Prostate gland (tissue), 2 donors: Measurements from ENCODE around the gene ITGA8. TPM values are rescaled to one million over a fixed set of nuclear protein-coding genes. Genes with fewer than 3 reads are reported as not detected.

ENCODE experiments used
- DNase-seq: peaks from one replicate; pipeline ENCODE4 v3.0.0-alpha.2; 2019; ENCODE audit warnings: low spot score
- H3K27ac ChIP-seq, 2 donors: fragments of 200-600 bp; sonication (generic); 2 replicates each; pipeline ENCODE4 v1.5.1; 2017 to 2019
- H3K27me3 ChIP-seq: fragments of 200-600 bp; sonication (generic); replicated peaks from 2 replicates; pipeline ENCODE4 v1.5.1; 2019; ENCODE audit not compliant: insufficient read depth
- H3K36me3 ChIP-seq, 2 donors: fragments of 200-600 bp; sonication (generic); 1 replicate in 1 of 2; 2 replicates in 1 of 2; pipeline versions ENCODE4 v1.5.1 to v1.8.1; 2017 to 2019
- H3K4me1 ChIP-seq: fragments of 200-600 bp; sonication (generic); replicated peaks from 2 replicates; pipeline ENCODE4 v1.5.1; 2019
- H3K4me3 ChIP-seq, 2 donors: fragments of 200-600 bp; sonication (generic); 2 replicates each; pipeline ENCODE4 v1.5.1; 2017 to 2019
- H3K9me3 ChIP-seq: fragments of 200-600 bp; sonication (generic); 2 replicates; pipeline ENCODE4 v1.5.1; 2017
- CTCF ChIP-seq, 4 experiments: fragments of 200-600 bp in 2 of 4; fragments of 450-650 bp in 2 of 4; sonication (generic) in 2 of 4; IDR thresholded peaks; 1 replicate in 3 of 4; 2 replicates in 1 of 4; pipeline ENCODE4 v1.5.1; 2016 to 2019; ENCODE audit warnings: antibody characterized with exemption in 4 of 4, mild to moderate bottlenecking in 2 of 4, moderate library complexity in 2 of 4
- POLR2A ChIP-seq: fragments of 450-650 bp; IDR thresholded peaks from one replicate; pipeline ENCODE4 v1.6.1; 2016; ENCODE audit warnings: antibody characterized with exemption, mild to moderate bottlenecking
- POLR2AphosphoS5 ChIP-seq: sonication (generic); formaldehyde crosslinking; IDR thresholded peaks from one replicate; pipeline ENCODE4 v1.6.1; 2017; ENCODE audit warnings: antibody characterized with exemption
- WGBS: methylation state at CpG from one replicate; pipeline ENCODE4 v1.1.5; 2018; 5-methylcytosine and 5-hydroxymethylcytosine counted together
- intact Hi-C: fragments of 100-400 bp; cut with DNase I; formaldehyde crosslinking; loops from one replicate; pipeline ENCODE4 v1.14.2; 2022
- total RNA-seq, 2 donors: library from RNA; depleted of rRNA; stranded (reverse); fragments of >200 nt; gene quantifications; one replicate each; pipeline ENCODE4 v1.1.0, GENCODE V29; 2016

The ITGA8 gene
- total RNA-seq, 2 donors from 2014 or later = 10.3 to 11.2 TPM

GRCh38 chr10:15606377-15606776, 113.3 kb downstream of the ITGA8 start:
- no peaks in the 10 kb centered on the region for H3K27me3 ChIP-seq
- 80% methylated on average over 4 of the region's 4 CpGs for WGBS
- intact Hi-C loops = no loop called here
- H3K4me3 ChIP-seq = no peak overlapping the region
- no peaks in the 10 kb centered on the region for H3K36me3 ChIP-seq
- TF ChIP-seq CTCF (IDR thresholded peaks at IDR 0.05) (no peak), POLR2AphosphoS5 (no peak), POLR2A (no peak)
- H3K27ac ChIP-seq = no peak overlapping the region
- DNase-seq = no peak
- no peaks in the 10 kb centered on the region for H3K9me3 ChIP-seq
- no peaks in the 10 kb centered on the region for H3K4me1 ChIP-seq

- no peak for TF ChIP-seq CTCF (IDR thresholded peaks at IDR 0.05)
- no peak for TF ChIP-seq POLR2A
- TF ChIP-seq POLR2AphosphoS5 = no peak
Measured at GRCh38 chr10:15605740-15606369, 113.9 kb downstream of the ITGA8 start.

GRCh38 chr10:15603446-15604011, 116.2 kb downstream of the ITGA8 start:
- H3K36me3 ChIP-seq = no peaks in the 10 kb centered on the region
- no peaks in the 10 kb centered on the region for H3K9me3 ChIP-seq
- no peak for DNase-seq
- no peaks in the 10 kb centered on the region for H3K4me1 ChIP-seq
- no peak overlapping the region for H3K4me3 ChIP-seq
- intact Hi-C loops = no loop called here
- 50% methylated on average over 3 of the region's 3 CpGs for WGBS
- TF ChIP-seq CTCF (IDR thresholded peaks at IDR 0.05) (no peak), POLR2AphosphoS5 (no peak), POLR2A (no peak)
- no peaks in the 10 kb centered on the region for H3K27me3 ChIP-seq
- H3K27ac ChIP-seq = no peak overlapping the region

More at GRCh38 chr10:15605740-15606369, 113.9 kb downstream of the ITGA8 start:
- no peaks in the 10 kb centered on the region for H3K4me1 ChIP-seq
- 85% methylated on average over 6 of the region's 6 CpGs for WGBS
- no peaks in the 10 kb centered on the region for H3K27me3 ChIP-seq
- no peaks in the 10 kb centered on the region for H3K9me3 ChIP-seq
- no peaks in the 10 kb centered on the region for H3K36me3 ChIP-seq
- no peak overlapping the region for H3K4me3 ChIP-seq
- H3K27ac ChIP-seq = no peak overlapping the region
- intact Hi-C loops = no loop called here
- DNase-seq = no peak

DNA sequence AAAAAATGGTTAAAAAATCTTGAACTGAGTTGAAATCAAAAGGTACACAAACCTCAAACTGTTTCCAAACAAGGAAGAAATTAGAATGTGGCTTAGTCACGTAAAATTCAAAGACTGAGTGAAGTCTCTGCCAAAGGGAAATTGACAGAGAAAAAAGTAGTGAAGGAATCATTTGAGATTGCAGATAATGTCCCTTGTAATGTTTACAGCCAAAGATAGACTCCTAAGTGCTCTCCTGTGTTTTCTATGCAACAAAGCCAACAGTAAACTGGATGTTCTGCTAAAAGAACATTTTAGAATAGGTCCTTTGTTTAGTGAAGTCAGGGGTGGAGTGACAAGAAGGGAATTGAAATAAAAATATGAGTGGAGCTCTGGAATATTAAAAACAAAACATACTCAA, 117.9 kb downstream of the ITGA8 start:
- 11% methylated on average over 1 of the region's 1 CpG for WGBS
- Histone ChIP-seq H3K27ac (no peak overlapping the region), H3K9me3 (no peaks in the 10 kb centered on the region)

More for the DNA sequence above, 117.9 kb downstream of the ITGA8 start:
- Histone ChIP-seq H3K27me3 (no peaks in the 10 kb centered on the region), H3K4me3 (no peak overlapping the region), H3K4me1 (no peaks in the 10 kb centered on the region), H3K36me3 (no peaks in the 10 kb centered on the region)
- intact Hi-C loops = no loop called here
- TF ChIP-seq POLR2A = no peak
- no peak for TF ChIP-seq CTCF (IDR thresholded peaks at IDR 0.05)
- no peak for DNase-seq
